Stimulated activated CD8-positive, alpha-beta memory T cell treated with anti-CD3 and anti-CD28 coated beads, Interleukin-12 subunit alpha, Interleukin-12 subunit beta, amount 100 ng/mL, for 4 hours (primary cell): Measurements from ENCODE around the gene HIBADH.

Source experiments
- DNase-seq: peaks from one replicate; pipeline ENCODE4 v3.0.0-alpha.2; 2020; ENCODE audit warnings: low read depth

Gene HIBADH

GRCh38 chr7:27635728-27636127 lies 27.0 kb downstream of the HIBADH start:
- no peak for DNase-seq

GRCh38 chr7:27634671-27635493 lies 27.8 kb downstream of the HIBADH start:
- DNase-seq: no peak

GRCh38 chr7:27633062-27633461 lies 29.6 kb downstream of the HIBADH start:
- no peak for DNase-seq

GRCh38 chr7:27631391-27631790 lies 31.3 kb downstream of the HIBADH start:
- DNase-seq: no peak

- DNase-seq: no peak
Observed at GRCh38 chr7:27627146-27627545, 35.5 kb downstream of the HIBADH start.

- DNase-seq: no peak
Observed at GRCh38 chr7:27619492-27619891, 43.2 kb downstream of the HIBADH start.

- DNase-seq: no peak
Observed at GRCh38 chr7:27617651-27618381, 44.9 kb downstream of the HIBADH start.

GRCh38 chr7:27616914-27617548 lies 45.7 kb downstream of the HIBADH start:
- DNase-seq: no peak

- no peak for DNase-seq
Observed at GRCh38 chr7:27616186-27616491, 46.5 kb downstream of the HIBADH start.

- DNase-seq: no peak
Observed at GRCh38 chr7:27615420-27616185, 47.1 kb downstream of the HIBADH start.

GRCh38 chr7:27614095-27614494 lies 48.6 kb downstream of the HIBADH start:
- DNase-seq: no peak

- DNase-seq: no peak
Observed at GRCh38 chr7:27611059-27611458, 51.6 kb downstream of the HIBADH start.

GRCh38 chr7:27608776-27609495 lies 53.7 kb downstream of the HIBADH start:
- DNase-seq: no peak

GRCh38 chr7:27607210-27607606 lies 55.5 kb downstream of the HIBADH start:
- no peak for DNase-seq

GRCh38 chr7:27606270-27607209 lies 56.1 kb downstream of the HIBADH start:
- no peak for DNase-seq

GRCh38 chr7:27605689-27606269 lies 56.9 kb downstream of the HIBADH start:
- no peak for DNase-seq

GRCh38 chr7:27605283-27605682 lies 57.4 kb downstream of the HIBADH start:
- no peak for DNase-seq

- DNase-seq: no peak
Observed at GRCh38 chr7:27603813-27604212, 58.9 kb downstream of the HIBADH start.

GRCh38 chr7:27602766-27603165 lies 59.9 kb downstream of the HIBADH start:
- DNase-seq: no peak

GRCh38 chr7:27601217-27601616 lies 61.5 kb downstream of the HIBADH start:
- no peak for DNase-seq
